ENCODE results near the gene DBT.
A peak's percentile ranks its signal among the peaks of the same experiment; 100 is the strongest.
"Not testable (repeated sequence)": the region's sequence is repeated elsewhere in the genome, so short reads cannot be mapped to it uniquely, and the experiment has no call there.

The DBT gene

DNA sequence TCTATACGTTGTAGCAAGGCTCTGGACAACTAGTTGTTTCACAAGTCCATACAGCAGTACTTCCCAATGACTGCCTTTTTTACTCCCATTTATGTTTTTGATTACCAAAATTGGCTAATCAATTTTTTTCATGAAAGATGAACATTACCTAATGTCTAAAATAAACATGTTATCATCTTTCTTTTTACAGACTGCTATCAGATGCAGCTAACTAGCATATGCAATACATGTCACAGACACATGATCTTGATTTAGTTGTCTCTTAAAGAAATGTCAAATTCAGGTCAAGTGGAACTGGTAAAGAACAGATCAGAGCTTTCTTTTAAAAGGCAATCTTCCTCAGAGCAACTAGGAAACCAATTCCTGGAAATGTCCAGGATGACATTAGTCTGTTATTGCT, 630 bp upstream of the DBT start:
- no peak for DNase-seq

DNA sequence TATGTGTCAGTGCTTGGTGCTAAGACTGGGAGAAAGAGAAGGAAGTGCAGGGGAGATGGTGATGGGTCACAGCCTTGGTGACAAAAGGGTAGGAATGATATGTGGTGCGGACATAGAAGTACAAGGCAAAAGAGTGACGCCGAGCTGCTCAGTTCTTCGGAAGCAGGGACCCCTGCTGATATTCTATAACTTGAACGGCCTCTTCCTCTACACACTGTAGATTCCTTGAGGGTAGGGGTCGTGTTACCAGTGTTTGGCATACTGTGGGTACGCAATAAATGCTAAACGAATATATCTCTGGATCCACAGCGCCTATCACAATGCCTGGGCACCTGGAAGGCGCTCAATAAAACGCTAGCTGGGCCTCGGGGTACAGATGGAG, 488 bp downstream of the DBT start:
- DNase-seq: no peak

DNA sequence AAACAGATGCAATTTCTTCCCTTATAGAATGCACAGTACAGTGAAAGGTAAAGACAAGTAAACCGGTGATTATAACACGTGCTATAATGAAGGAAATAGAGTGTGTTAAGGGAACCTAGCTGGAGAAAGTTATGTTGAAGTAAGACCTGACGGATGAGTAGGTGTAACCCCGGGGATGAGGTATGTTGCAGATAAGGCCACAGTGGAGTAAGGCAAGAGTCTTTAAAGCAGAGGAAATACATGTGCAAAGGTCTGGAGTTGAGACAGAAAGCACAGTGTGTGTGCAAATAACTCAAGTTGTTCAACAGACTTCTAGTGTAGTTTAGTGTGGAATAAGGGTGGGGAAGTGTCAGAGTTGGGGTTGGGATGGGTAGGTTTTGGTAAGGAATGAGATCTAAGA, 2.9 kb downstream of the DBT start:
- no peak for DNase-seq

DNA sequence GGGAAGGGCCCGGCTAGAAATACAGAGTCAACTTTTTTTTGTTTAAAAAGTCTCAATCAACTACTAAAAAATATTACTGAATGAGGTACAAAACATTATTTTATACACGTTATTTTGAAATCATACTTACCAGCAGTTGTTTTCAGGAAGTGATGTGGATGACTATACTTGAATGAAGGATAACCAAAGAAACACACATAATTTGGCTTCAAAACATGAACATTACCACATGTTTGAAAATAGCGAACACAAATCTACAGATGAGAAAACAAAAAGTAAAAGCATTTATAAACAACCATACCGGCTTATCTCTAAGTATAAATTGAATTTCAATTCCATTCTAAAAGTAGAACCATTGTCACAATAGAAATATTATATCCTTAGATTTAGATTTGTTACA, 9.0 kb downstream of the DBT start:
- DNase-seq: no peak

DNA sequence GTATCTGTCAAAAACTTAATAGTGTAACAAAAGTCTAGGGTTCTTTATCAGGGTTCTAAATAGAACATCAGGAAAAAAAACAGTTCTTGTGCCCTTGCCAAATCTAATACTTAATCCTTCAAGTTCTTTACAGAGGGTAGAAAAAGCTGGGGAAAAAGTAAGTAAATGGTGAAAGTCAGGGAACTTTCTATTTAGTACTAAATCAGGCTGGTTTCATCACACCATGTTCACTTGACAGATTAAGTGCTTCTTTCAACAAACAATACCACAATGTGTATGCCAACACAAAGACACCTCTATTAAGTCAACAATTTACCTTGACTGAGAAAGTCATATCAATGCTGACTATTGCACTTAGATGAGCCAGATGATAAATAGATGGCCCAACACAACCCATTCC, 9.7 kb downstream of the DBT start:
- DNase-seq: no peak

DNA sequence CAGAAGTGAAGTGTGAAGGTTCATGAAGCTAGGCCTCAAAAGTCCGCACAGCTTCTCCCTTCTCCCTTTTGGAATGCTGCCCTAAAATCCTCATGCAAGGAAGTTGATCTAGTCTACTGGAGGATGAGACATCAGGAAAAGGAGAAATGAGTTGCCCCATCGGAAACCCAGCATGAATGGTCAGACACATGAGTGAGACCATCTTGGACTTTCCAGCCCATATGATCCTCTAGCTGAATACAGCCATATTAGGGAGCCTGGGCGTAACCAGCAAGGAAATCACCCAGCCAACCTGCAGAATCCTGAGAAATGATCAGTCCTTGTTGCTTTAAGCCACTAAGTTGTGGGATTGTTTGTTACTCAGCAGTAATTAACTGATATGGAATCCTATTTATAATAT, 12.5 kb downstream of the DBT start:
- DNase-seq: no peak

DNA sequence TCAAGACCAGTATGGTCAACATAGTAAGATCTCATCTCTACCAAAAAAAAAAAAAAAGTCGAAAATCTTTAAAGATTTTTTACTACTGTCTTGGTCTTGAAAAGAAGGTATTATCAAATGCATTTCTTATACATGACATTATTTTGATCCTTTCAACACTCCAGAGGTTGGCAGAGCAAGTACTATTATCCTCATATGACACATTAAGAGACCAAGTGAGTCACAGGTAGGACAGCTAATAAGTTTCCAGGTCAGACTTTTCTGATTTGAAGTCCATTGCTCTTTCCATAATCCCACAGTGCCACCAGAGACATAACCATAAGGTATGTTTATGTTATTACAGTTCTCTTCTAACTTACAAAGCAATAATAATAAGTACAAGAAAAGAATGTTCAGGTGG, 15.2 kb downstream of the DBT start:
- DNase-seq: no peak

DNA sequence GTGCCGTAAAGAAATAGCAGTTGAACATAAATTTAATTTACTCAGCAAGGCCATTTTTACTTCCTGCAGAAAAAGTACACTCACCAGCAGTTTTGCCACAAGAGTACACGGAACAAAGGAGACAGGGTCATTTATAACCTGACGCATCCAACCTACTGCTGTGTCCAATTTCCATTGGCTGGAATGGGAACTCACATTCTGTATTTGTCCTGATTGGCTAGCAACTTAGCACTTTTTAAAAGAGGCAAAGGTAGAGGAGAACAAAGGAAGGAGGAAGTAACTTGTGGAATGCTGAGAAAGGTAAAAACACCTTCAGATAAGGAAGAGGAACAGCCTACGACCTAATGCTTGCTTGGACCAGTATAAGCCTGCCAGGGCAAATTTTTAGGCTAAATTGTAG, 16.1 kb downstream of the DBT start:
- DNase-seq: not testable (repeated sequence)

DNA sequence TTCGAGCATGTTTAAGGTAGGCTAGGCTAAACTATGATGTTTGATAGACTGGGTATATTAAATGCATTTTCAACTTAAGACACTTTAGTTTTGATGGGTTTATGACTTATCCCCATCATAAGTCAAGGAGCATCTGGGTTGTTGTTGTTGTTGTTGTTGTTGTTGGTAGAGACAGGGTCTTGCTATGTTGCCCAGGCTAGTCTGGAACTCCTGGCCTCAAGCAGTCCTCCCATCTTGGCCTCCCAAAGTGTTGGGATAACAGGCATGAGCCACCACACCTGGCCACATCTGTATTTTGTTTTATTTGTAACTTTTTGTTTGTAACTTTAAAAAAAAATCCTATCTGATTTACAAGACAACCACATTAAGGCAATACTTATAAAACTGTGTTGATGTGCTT, 17.5 kb downstream of the DBT start:
- DNase-seq: no peak

DNA sequence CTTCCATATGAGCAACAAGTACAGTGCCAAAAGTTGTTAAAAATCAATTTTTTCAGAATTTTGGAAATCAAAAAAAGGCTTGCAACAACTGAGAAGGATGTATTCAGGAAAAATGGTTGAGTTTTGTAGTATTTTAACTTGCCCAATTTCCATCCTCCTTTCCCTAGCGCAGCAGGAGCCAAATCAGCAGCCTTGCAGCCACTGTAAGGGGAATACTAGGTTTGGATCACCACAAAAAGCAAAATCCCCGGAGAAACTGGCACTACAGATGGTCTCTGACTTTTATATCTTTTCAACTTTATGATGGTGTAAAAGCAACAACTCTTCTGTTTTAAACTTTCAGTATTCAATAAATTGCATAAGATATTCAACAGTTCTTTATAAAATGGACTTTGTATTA, 17.9 kb downstream of the DBT start:
- DNase-seq: no peak

DNA sequence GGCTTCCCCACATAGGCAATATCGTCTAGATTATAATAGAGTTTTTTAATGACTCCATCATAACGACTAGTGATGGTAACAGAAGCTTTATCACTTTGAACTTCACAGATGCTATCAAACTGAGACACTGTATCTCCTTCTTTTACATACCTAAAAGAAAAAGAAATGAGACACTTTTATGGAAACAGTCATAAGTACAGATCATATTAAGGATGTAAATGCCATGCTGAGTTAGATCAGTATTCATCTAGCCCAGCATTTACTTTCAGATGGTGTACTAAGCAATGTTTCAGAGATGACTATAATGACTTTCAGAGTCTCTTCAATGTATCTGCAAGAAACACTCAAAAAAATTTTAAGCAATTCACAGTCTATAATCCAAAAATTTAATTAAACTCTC, 18.9 kb downstream of the DBT start:
- no peak for DNase-seq

DNA sequence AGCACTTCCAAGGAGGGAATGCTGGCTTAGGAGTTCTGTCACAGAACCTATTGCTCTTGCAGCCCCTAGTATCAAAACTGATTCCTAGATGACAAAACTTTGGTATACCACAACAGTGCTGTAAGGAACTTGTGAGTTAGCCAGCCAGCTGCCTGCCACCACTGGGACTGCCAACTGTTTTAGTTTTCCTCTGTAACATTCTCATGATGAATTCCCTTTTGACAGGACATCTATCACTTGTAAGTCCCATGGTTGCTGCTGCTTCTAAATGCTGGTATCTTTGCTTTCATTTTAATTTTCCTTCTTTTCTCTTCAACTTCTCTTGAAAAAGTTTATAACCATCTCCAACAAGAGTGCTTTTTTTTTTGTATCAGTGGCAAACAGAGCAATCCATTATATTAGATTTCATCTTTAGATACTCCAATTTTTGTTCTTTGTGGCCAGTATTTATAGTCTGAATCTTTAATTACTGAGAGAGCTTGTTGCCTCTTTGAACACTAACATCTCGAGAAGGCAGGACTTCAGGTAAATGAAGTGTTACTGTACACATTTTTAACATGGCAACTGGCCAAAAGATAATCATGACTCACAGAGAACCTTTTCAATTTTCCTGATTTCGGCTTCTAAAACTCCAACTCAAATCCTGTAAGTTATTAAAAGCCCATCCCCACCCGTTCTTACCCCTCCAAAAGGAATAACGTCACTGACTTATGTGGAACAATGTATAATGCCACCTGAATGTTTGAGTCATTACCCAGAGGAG, 19.8 kb downstream of the DBT start:
- no peak for DNase-seq

DNA sequence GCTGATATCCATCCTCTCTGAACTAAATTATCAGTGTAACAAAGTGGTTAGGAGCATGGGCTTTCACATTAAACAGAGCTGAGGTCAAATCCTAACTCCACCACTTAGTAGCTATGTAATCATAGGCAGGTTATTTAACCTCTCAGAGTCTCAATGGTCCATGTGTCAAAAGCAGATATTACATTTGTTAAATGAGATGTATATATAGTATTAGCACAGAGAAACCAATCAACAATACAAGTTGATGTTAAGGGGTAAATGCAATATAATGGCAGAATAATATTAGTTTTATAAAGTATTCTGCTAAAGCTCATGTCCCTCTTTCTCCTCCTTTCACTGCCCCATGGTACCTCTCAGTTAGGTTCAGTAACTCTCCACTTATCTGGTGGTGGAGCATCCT, 27.2 kb downstream of the DBT start:
- no peak for DNase-seq

DNA sequence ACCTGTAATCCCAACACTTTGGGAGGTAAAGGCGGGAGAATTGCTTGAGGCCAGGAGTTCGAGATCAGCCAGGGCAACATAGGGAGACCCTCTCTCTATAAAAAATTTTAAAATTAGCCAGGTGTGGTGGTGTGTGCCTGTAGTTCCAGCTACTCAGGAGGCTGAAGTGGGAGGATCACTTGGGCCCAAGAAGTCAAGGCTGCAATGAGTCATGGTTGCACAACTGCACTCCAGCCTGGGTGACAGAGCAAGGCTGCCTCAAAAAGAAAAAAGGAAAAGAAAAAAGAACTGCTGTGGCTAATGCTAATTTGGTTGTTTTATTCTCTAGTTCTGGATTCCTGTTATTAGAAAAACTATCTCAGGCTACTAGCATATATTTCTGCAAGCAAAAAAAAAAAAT, 29.8 kb downstream of the DBT start:
- DNase-seq: no peak

DNA sequence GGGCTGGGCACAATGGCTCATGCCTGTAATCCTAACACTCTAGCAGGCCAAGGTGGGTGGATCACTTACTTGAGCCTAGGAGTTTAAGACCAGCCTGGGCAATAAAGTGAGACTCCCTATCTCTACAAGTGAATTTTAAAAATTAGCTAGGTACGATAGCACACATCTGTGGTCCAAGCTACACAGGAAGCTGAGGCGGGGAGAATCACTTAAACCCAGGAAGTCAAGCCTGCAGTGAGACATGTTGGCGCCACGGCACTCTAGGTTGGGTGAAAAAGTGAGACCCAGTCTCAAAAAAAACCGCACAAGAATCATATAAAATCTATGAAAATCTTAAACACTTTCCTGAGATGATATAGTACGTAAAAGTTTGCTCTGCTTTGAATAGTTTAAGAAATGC, 30.2 kb downstream of the DBT start:
- DNase-seq: no peak

DNA sequence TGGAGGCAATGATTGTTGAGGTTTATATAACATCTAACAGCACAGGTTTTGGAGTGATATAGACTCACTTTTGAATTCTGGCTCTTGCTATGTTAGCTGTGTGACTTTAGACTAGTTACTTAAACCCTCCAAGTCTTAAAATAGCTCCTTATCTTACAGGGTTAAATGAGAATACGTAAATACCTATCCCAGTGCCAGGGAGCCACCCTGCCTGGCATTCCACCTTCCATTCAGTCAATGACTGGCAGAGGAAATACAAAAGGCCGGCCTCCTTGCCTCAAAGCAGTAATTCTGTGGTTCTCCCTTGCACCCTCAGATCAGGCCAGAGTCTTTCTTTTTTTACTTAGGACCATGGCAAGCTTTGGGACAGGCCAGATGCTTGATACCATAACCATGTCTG, 31.8 kb downstream of the DBT start:
- DNase-seq: no peak

DNA sequence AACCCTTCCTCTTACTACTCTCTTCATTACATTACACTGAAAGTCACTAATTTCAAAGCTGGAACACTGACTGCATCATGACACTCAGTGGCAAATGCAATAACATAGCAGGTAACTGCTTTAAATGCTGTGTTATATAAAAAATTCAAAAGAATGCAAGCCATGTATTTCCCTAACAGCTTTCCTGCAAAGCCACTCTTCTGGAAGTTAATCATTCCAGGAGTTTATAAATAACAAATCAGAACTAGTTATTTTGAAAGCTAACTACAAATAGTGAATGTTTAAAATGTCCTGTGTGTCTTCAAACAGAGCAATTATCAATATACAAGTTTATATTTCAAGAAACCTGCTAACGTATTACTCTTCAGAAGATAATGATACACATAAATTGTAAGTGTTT, 34.5 kb downstream of the DBT start:
- DNase-seq: no peak

DNA sequence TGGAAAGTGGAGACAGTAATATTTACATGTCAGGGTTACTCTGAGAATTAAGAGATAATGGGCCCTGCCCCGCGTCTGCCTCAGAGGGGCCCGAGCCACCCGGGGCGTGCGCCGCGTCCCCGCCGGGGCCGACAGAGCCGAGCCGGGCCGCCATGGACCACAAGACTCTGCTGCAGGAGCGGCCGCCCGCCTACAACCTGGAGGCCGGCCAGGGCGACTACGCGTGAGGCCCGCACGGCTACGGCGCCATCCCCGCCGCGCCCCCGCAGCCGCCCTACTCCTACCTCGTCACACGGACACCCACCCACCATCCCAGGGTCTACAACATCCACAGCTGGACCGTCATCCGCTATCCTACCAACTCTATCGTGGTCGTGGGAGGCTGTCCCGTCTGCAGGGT, 36.5 kb downstream of the DBT start:
- DNase-seq: no peak

DNA sequence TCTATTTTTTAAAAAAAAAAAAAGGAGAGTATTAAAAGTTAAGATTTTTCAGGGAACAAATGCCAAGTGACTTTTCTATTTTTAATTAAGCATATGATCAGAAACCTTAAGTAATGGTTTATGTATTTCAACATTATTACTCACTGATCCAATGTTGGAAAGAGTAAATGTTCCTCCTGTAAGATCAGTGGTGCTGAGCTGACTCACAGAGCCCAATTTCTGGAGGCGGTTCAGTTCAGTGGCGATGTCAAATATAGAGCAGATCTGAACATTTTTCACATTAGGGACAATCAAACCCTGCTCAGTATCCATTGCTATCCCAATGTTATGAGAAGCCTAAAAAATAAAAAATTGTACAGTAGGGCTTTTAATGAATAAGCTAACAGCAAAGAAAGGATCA, 43.3 kb downstream of the DBT start:
- no peak for DNase-seq

DNA sequence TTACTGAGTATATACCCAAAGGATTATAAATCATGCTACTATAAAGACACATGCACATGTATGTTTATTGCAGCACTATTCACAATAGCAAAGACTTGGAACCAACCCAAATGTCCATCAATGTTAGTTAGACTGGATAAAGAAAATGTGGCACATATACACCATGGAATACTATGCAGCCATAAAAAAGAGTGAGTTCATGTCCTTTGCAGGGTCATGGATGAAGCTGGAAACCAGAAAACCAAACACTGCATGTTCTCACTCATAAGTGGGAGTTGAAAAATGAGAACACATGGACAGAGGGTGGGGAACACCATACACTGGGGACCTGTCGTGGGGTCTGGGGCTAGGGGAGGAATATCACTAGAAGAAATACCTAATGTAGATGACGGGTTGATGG, 44.0 kb downstream of the DBT start:
- DNase-seq: not testable (repeated sequence)

DNA sequence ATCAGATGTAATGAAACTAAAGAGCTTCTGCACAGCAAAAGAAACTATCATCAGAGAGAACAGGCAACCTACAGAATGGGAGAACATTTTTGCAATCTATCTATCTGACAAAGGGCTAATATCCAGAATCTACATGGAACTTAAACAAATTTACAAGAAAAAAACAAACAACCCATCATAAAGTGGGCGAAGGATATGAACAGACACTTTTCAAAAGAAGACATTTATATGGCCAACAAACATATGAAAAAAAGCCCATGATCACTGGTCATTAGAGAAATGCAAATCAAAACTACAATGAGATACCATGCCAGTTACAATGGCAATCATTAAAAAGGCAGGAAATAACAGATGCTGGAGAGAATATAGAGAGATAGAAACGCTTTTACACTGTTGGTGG, 44.5 kb downstream of the DBT start:
- not testable (repeated sequence) for DNase-seq

DNA sequence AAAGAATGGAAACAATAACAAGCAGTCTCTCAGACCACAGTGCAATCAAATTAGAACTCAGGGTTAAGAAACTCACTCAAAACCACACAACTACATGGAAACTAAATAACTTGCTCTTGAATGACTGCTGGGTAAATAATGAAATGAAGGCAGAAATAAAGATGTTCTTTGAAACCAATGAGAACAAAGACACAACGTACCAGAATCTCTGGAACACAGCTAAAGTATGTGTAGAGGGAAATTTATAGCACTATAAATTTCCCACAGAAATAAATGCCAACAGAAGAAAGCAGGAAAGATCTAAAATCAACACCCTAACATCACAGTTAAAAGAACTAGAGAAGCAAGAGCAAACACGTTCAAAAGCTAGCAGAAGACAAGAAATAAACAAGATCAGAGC, 46.9 kb downstream of the DBT start:
- DNase-seq: not testable (repeated sequence)

DNA sequence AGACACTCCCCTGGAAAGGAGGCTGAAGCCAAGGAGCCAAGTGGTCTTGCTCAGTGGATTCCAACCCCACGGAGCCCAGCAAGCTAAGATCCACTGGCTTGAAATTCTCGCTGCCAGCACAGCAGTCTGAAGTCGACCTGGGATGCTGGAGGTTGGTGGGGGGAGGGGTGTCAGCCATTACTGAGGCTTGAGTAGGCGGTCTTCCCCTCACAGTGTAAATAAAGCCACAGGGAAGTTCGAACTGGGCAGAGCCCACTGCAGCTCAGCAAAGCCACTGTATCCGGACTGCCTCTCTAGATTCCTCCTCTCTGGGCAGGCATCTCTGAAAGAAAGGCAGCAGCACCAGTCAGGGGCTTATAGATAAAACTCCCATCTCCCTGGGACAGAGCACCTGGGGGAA, 49.6 kb downstream of the DBT start:
- DNase-seq: not testable (repeated sequence)

DNA sequence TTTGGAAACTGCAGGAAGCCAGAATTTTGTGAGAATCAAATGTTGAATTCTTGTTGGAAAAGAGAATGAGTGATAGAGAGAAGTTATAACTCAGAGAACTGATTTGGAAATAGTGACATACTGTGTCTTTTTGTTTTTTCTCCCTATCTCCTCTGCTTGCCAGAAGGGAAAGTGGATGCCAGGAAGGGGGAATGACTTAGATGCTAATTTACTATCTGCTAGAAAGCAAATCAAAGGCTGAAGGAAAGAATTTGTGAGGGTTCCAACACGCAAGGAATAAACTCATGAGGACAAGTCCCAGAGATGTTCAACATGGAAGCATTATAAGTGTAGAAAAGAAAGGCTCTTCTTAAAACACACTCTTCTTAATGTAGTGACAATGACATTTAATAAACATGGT, 51.0 kb downstream of the DBT start:
- DNase-seq: no peak

DNA sequence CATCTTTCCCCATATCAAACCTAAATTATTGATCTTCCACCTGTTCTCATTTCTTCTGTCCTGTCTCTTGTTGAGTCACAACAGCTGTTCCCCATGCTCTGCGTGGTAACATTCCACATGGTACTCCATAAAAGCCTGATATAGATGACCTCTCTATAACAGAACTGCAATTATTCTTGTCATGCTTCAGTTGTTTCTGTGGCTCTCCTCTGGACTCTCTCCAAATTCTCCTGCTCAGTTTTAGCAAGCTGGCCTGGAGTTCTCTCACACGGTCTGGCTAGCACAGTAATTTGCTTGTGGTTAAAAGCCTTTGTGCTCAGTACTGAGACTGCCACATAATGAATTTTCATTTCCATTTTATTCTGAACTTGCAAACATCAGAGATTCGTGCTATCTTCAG, 61.0 kb downstream of the DBT start:
- peak; percentile 44 for DNase-seq

DNA sequence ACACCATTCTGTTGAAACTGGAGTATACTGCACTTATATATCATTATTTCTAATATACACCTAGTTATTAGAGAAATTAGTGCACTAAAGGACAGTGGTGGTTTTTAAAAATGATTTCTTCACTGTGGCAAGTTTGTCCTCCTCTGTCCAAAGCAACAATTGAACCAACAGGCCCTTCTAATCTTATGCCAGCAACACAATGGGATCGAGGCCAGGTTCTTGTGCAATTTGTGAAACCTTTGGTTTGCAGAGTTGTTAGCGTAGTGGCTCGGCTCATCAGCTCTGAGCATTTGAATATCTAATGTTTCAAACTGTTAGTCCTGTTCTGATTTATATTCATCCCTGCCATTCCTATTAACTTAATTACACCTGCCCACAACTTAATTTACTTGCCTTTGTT, 61.7 kb downstream of the DBT start:
- DNase-seq: no peak
